Measurements from ENCODE around the gene ZNF638.

GRCh38 chr2:71362447-71362846 lies 30.9 kb downstream of the ZNF638 start:
- TF ChIP-seq CTCF (IDR thresholded peaks at IDR 0.05), result no peak
- TF ChIP-seq POLR2A (IDR thresholded peaks at IDR 0.05), result no peak
